ENCODE data around the gene SLC16A13. TPM values are rescaled to one million over a fixed set of nuclear protein-coding genes. Genes with fewer than 3 reads are reported as not detected.

The SLC16A13 gene
- total RNA-seq, 1 experiment from 2014 or later = 40.6 TPM

DNA sequence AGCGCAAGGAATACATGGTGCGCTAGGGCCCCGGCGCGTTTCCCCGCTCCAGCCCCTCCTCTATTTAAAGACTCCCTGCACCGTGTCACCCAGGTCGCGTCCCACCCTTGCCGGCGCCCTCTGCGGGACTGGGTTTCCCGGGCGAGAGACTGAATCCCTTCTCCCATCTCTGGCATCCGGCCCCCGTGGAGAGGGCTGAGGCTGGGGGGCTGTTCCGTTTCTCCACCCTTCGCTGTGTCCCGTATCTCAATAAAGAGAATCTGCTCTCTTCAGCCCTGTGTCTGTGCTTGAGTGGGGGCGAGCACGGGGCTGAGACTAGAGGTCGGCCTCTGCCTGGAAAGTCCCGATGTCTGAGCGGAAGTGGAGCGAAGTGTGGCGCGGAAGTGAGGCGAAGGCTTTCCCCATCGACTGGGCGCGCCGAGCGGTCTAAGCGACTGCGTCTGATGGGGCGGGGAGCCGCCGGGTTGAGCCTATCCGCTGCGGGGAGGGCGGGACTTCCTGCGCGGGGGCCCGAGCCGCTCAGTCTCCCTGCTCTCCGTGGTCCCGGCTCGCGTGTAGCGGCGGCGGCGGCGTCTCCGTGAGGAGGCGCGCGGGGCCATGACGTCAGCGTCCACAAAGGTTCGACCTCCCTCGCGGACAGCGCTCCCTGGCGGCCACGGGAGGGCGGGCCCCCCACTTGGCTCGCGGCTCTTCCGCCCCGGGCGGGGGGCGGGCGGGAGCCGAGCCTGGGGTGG is 21.4 kb upstream of the SLC16A13 start:
- Histone ChIP-seq H3K36me3 (ENCODE audit: low read depth) (no peaks in the 10 kb centered on the region), H4K20me1 (ENCODE audit: insufficient read depth) (peaks cover 8% of the 10 kb centered on the region; the same call in 1 of the 2 replicates), H3K9me2 (ENCODE audit: insufficient read depth) (no peaks in the 10 kb centered on the region), H3F3A (ENCODE audit: insufficient read depth, low read depth) (peaks cover 42% of the 10 kb centered on the region), H3K9me3 (ENCODE audit: insufficient read depth, low read depth) (no peaks in the 10 kb centered on the region), H3K27me3 (ENCODE audit: insufficient read depth, low read depth) (no peaks in the 10 kb centered on the region), H3K4me3 (peak overlapping the region; percentile 97), H2AFZ (peak overlapping the region; percentile 64; the same call in 1 of the 2 replicates), H3K27ac (peak overlapping the region; percentile 81), H3K4me2 (peak overlapping the region; percentile 97), H3K4me1 (replicated peaks; ENCODE audit: insufficient read depth) (peaks cover 21% of the 10 kb centered on the region), H3K79me2 (ENCODE audit: low read depth) (peaks cover 47% of the 10 kb centered on the region)
- intact Hi-C loops (cut with micrococcal nuclease; ENCODE audit: unreplicated experiment) = loop anchor here (2.0 kb wide), 1 partner anchor 22 kb away; the partner anchor contains the start of gene SLC16A13
- BruUV-seq (replicated peaks) = no TSS peak
- POLR2A ChIA-PET (ENCODE audit: unreplicated experiment) = interaction anchor here (0.6 kb wide), 1 partner anchor 543 kb away, joined by 4 read pairs; no protein-coding TSS in a partner anchor
- TF ChIP-seq EZH2 (IDR thresholded peaks at IDR 0.05; ENCODE audit: low read depth) = no peak
- TF ChIP-seq, protein P1, sequence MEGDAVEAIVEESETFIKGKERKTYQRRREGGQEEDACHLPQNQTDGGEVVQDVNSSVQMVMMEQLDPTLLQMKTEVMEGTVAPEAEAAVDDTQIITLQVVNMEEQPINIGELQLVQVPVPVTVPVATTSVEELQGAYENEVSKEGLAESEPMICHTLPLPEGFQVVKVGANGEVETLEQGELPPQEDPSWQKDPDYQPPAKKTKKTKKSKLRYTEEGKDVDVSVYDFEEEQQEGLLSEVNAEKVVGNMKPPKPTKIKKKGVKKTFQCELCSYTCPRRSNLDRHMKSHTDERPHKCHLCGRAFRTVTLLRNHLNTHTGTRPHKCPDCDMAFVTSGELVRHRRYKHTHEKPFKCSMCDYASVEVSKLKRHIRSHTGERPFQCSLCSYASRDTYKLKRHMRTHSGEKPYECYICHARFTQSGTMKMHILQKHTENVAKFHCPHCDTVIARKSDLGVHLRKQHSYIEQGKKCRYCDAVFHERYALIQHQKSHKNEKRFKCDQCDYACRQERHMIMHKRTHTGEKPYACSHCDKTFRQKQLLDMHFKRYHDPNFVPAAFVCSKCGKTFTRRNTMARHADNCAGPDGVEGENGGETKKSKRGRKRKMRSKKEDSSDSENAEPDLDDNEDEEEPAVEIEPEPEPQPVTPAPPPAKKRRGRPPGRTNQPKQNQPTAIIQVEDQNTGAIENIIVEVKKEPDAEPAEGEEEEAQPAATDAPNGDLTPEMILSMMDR (conservative IDR thresholded peaks at IDR 0.05) = peak; percentile 72
- CTCF ChIA-PET = interaction anchor here (0.7 kb wide), 1 partner anchor 206 kb away, joined by 3 read pairs; no protein-coding TSS in a partner anchor
- DNase-seq = peak; percentile 91 to 99

DNA sequence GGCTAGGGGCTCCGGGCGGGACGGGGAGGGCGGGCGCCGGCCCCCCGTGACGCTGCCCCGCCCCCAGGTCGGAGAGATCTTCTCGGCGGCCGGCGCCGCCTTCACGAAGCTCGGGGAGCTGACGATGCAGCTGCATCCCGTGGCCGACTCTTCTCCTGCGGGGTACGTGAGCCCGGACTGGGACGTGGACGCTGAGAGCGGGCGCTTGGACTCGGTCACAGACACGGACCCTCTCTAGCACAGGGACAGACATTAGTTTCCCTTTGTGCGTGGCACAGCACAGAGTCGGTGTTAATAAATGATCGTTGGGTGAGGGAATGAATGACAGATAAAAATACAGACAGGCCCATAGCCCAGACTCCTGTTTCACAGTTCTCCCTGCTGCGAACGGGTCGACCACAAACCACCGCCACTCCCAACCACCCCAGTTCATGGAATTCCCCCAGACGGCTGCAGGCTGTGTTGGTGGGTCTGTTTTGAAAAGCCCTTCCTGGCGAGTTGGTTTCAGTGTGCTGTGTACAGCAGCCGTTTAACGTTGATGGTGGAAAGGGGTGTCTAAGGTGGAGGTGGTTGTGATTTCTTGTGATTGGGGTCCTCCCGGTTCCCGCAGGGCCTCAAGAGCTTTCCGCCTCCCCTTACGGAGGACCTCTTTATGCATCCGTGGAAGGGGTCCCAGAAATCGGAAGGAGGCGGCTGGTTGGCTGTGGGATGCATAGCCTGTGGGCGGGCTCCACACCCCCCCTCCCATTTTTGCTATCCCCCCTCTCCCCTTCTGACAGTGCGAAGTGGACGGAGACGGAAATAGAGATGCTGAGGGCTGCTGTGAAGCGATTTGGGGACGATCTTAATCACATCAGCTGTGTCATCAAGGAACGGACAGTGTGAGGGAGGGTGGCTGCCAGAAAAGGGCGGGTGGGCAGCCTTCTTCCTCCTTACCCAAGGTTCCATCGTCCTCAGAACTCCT is 20.5 kb upstream of the SLC16A13 start:
- DNase-seq = no peak
- Histone ChIP-seq H2AFZ (peak overlapping the region; percentile 73), H3K4me3 (peak overlapping the region; percentile 97), H3F3A (ENCODE audit: insufficient read depth, low read depth) (peaks cover 41% of the 10 kb centered on the region), H3K27me3 (ENCODE audit: insufficient read depth, low read depth) (no peaks in the 10 kb centered on the region), H3K4me2 (peak overlapping the region; percentile 97), H3K27ac (peak overlapping the region; percentile 81), H3K4me1 (replicated peaks; ENCODE audit: insufficient read depth) (peaks cover 19% of the 10 kb centered on the region), H3K9me3 (ENCODE audit: insufficient read depth, low read depth) (no peaks in the 10 kb centered on the region), H3K9me2 (ENCODE audit: insufficient read depth) (no peaks in the 10 kb centered on the region), H3K36me3 (ENCODE audit: low read depth) (no peaks in the 10 kb centered on the region), H4K20me1 (ENCODE audit: insufficient read depth) (peaks cover 7% of the 10 kb centered on the region; the same call in 1 of the 2 replicates), H3K79me2 (ENCODE audit: low read depth) (peaks cover 38% of the 10 kb centered on the region)
- no peak for TF ChIP-seq EZH2 (IDR thresholded peaks at IDR 0.05; ENCODE audit: low read depth)
- TF ChIP-seq, protein P1 (conservative IDR thresholded peaks at IDR 0.05) = peak; percentile 1; the same call in 1 of the 2 replicates
- ChIA-PET POLR2A (ENCODE audit: unreplicated experiment) (interaction anchor here (0.6 kb wide), 1 partner anchor 543 kb away, joined by 4 read pairs; no protein-coding TSS in a partner anchor), CTCF (no interaction called here)
- BruUV-seq (replicated peaks) = TSS peak; percentile 31
- intact Hi-C loops (cut with micrococcal nuclease; ENCODE audit: unreplicated experiment) = loop anchor here (2.0 kb wide), 1 partner anchor 22 kb away; the partner anchor contains the start of gene SLC16A13

DNA sequence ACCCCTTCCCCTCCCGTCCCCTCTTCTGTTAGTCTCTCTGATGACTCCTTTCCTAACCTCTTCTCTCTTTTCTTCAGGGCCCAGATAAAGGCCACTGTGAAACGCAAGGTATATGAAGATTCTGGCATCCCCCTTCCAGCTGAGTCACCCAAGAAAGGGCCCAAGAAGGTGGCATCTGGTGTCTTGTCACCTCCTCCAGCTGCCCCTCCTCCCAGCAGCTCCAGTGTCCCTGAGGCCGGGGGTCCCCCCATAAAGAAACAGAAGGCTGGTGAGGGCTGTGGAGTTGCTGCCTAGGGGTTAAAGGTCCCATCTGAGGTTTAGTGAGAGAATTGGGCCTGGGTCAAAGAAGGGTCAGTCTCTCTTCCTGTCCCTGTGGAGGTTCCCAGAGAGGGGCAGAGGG is 19.4 kb upstream of the SLC16A13 start:
- TF ChIP-seq, protein P1 (conservative IDR thresholded peaks at IDR 0.05) = no peak
- TF ChIP-seq EZH2 (IDR thresholded peaks at IDR 0.05; ENCODE audit: low read depth) = no peak
- Histone ChIP-seq H3K9me2 (ENCODE audit: insufficient read depth) (no peaks in the 10 kb centered on the region), H3K4me2 (no peak overlapping the region), H2AFZ (no peak overlapping the region), H3K36me3 (ENCODE audit: low read depth) (no peaks in the 10 kb centered on the region), H3K79me2 (ENCODE audit: low read depth) (peaks cover 27% of the 10 kb centered on the region), H3K27ac (no peak overlapping the region), H3F3A (ENCODE audit: insufficient read depth, low read depth) (peaks cover 48% of the 10 kb centered on the region), H3K9me3 (ENCODE audit: insufficient read depth, low read depth) (no peaks in the 10 kb centered on the region), H3K4me3 (no peak overlapping the region), H3K27me3 (ENCODE audit: insufficient read depth, low read depth) (no peaks in the 10 kb centered on the region), H4K20me1 (ENCODE audit: insufficient read depth) (no peaks in the 10 kb centered on the region), H3K4me1 (replicated peaks; ENCODE audit: insufficient read depth) (peaks cover 8% of the 10 kb centered on the region; the same call in 1 of the 2 replicates)
- intact Hi-C loops (cut with micrococcal nuclease; ENCODE audit: unreplicated experiment) = no loop called here
- no peak for DNase-seq
- no TSS peak for BruUV-seq (replicated peaks)
- CTCF ChIA-PET = no interaction called here
- POLR2A ChIA-PET (ENCODE audit: unreplicated experiment) = no interaction called here

Data from PC-9 (cell line).